Erythroblast (primary cell): ENCODE data around the gene WDR93.

Experiments
- GATA1 ChIP-seq: IDR thresholded peaks from 2 replicates; pipeline ENCODE4 v1.6.1; 2011; ENCODE audit warnings: low read depth, mild to moderate bottlenecking, control low read depth, low read length, moderate library complexity
- POLR2A ChIP-seq: IDR thresholded peaks from 2 replicates; pipeline ENCODE4 v1.6.1; 2011; ENCODE audit warnings: mild to moderate bottlenecking, low read length

DNA sequence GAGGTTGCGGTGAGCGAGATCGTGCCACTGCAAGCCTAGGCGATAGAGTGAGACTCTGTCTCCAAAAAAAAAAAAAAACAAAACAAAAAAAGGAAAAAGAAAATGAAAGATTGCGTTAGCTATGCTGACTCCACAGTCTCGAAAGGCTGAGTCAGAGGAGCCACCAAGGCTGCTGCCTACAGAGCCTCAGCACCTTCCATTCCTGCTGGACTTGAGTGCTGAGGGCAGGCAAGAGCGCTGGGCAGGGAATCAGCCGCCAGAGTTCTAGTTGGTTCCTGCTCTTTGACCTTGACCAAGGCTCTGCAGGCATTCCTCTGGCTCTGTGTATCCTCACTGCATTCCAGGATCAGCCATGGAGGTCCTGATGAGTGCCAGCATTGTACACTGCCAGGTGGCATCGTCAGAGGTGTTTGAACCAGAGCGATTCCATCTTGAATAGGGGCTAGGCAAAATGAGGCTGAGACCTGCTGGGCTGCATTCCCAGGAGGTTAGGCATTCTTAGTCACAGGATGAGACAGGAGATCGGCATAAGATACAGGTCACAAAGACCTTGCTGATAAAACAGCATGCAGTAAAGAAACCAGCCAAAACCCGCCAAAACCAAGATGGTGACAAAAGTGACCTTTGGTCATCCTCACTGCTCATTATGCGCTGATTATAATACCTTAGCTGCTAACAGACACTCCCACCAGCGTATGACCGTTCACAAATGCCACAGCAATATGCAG is 91.4 kb downstream of the WDR93 start:
- no peak for TF ChIP-seq POLR2A
- TF ChIP-seq GATA1: no peak
